GM19372 (cell line): ENCODE data around the gene WNT9A.

Experiments used
- ATAC-seq: cut with Tn5 transposase; IDR thresholded peaks from one replicate; pipeline ENCODE4 v1.9.1; 2021; ENCODE audit warnings: mild to moderate bottlenecking, low read depth, moderate library complexity; ENCODE audit not compliant: unreplicated experiment

Gene WNT9A

DNA sequence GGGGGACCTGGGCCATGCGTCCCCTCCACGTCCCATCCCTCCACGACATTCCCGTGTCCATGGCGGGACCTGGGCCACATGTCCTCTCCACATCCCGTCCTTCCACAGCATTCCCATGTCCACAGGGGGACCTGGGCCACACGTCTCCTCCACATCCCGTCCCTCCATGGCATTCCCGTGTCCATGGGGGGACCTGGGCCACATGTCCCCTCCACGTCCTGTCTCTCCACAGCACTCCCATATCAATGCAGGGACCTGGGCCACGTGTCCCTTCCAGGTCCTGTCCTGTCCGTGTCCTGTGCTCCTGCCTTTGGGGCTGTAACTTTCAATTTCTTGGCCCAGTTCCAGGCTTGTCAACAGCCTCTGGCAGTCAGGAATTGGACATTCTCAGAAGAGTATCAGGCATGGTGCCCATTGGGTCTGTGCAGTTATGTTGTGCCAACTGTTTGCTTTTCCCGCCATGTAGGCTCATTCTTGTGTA lies 47.1 kb downstream of the WNT9A start:
- ATAC-seq = no peak

DNA sequence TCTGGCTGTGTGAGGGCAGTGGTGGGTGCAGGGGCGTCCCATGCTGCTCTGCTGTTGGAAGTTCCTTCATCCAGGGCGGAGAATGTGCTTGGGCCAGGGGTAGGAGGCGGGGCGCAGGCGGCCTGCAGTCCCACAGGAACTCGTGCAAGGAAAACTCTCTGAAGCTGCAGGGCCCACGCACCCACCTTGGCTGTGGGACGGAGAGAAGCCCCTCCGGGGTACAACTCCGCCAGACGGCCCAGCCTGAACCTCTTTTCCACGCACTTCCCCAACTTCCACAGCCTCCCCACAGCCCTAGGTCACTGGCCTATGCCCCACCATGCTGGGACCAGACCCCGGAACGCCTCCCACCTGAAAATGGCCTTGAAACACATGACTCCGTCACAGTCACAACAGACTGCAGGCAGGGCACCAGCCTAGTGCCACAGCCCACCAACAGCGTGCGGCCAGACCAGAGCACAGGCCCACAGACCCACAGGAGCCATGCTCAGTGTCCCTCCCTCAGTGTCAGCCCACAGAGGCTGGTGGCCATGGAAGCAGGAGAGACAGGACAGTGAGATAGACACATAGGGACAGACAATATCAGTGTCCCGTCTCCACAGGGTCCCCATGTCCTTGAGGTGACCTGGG lies 47.8 kb downstream of the WNT9A start:
- ATAC-seq = no peak

DNA sequence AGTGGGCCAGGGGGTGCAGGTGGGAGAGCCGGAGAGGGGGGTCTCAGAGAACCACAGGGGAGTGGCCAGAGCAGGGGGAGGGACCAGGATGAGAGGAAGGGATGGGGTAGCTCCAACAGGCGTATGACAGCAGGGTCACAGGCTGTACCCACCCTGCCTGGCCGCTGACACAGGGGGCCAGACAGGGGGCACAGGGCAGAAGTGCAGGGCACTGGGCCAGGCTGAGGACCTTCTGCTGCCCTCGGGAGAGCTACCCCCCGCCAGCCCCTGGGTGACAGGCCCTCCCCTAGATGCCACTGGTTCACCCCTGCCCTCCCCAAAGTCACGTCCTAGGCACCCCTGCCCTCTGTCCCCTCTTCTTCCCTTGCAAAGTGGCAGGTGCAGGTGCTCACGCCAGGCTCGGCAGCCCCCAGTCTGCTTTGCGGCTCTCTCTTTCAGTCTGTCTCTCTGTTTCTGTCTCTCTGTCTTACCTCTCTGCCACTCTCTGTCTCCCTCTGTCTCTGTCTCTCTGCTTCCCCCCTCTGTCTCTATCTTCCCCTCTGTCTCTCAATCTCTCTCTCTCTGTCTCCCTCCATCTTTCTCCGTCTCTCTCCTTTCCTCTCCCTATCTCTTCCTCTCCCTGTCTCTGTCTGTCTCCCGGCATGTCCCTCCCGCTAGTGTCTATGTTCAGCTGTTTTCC lies 48.5 kb downstream of the WNT9A start:
- no peak for ATAC-seq

GRCh38 chr1:227898502-227899140 lies 49.1 kb downstream of the WNT9A start:
- ATAC-seq = no peak

GRCh38 chr1:227897704-227898438 lies 49.9 kb downstream of the WNT9A start:
- no peak for ATAC-seq

GRCh38 chr1:227896710-227897655 lies 50.7 kb downstream of the WNT9A start:
- ATAC-seq = no peak

DNA sequence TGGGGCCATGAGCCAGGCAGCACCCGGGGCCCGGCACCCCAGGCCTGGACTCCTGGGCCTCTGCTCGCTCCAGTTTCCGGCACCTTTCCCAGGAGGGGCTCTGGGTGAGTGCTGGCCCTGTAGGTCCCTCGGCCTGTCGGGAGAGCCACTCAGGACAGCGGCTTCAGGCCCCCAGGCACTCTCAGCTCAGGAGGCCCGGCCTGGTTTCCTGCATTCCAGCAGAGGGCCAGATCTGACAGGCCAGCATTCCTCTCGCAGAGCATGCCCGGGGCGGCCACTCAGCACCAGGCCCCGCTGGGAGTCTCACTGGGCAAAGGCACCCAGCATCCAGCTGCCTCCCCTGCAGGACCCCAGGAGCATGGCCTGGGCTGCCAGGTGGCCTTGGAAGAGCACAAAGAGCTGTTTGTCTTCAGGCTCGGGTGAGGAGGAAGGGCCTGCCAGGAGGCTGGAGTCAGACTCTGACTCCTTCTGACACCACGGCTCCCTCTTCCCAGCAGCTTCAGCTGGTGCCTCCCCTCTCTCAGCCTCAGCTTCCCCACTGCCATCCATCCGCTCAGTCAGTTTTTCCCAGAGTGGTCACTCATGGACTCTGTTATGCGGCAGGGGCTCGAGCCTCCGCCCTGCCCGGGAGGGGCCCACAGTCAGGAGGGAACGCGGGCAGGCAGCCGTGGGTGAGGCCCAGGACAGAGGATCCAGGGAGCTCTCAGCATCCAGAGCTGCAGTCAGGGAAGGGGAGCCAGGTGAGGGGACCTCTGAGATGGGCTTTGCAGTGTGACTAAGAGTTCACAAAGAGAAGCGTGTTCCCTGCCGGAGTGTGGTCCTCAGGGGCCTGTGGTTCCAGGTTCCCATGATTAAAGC lies 51.7 kb downstream of the WNT9A start:
- ATAC-seq = no peak

GRCh38 chr1:227894831-227895451 lies 52.8 kb downstream of the WNT9A start:
- ATAC-seq = no peak

- no peak for ATAC-seq
Observed at GRCh38 chr1:227893949-227894721, 53.6 kb downstream of the WNT9A start.

DNA sequence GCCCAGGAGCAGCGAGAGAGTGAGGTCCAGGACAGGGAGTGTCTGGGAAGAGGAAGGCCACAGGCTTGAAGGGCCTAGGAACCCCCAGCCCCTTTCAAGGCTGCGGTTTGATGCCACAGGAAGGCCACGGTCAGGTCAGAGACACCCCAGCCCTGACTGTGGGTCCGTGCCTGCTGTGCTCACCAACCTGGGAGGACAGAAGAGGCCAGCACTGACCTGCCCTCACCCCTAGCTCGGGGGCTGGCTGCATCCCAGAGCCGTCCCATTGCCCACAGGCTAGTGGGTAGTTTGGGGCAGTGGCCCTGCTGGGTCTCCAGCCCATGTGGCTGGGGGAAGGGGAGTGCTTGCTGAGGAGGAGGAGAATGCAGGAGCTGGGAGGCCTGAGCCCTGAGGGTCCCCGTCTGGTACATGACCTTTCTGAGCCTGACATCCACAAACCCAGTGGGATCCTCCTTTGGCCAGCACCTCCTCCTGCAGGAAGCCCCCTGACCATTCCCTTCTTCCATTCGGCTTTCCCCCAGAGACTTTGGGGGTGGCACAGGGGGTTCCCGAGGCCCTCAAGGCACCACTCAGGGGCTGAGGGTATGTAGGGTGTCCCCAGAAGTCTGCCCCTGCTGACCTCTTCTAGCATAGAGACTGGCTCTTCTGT lies 54.3 kb downstream of the WNT9A start:
- ATAC-seq = no peak

GRCh38 chr1:227892489-227893299 lies 55.0 kb downstream of the WNT9A start:
- no peak for ATAC-seq

DNA sequence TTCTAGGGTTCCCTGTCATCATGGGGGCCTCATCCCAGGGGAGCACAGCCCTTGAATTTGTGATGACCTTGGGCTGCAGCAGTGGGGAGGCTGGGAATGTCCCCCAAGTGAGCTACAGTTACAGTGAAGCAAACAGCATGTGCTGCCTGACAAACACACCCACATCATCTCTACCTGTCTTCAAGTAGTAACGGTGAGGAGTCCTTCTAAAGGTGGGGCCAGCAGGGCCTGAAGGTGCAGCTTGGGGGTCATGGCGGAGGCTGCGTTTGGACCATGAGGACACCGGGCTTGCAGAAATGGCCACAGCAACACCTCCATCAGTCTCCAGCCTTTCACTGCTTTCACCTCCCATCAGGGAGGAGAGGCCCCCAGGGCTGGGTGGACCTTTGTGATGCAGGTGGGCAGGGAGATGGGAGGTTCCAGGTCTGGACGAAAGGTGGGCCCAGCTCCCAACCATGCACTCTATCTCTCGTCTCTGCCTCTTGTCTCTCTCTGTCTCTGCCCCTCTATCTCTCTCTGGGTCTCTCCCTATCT lies 55.7 kb downstream of the WNT9A start:
- no peak for ATAC-seq

GRCh38 chr1:227891223-227891954 lies 56.3 kb downstream of the WNT9A start:
- no peak for ATAC-seq

DNA sequence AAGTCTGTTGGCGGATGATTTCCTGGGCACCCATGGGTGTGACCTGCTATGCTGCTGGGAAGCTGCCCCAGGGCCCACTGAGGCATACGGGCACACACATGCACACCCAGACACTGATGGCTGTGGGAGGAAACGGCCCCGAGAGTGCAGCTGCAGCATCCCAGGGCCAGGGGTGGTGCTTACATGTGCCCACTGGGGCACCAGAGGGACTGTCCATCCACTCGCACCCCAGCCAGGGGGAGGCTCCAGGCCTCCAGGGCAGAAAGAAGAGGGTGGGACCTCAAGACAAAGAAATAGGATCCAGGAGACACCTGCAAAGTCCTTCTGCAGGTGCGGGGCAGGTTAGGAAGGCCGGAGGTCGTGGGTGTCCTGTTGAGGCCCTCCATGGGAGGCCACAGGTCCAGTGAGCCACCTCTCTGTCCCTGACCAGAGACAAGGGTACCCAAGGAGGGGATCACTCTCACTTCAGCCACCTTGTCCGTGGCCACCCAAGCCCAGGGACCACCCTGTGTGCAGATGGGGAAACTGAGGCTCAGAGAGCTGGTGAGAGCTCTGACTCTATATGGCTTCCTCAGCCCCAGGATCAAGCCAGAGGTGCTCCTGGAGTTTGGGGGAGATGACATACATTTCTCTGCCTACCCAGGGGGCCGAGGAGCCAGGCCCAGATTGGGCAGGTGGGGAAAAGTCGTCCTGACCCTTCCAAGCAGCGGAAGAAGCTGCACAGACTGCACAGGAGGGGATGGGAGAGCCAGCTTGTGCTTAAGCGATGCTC lies 57.1 kb downstream of the WNT9A start:
- no peak for ATAC-seq

DNA sequence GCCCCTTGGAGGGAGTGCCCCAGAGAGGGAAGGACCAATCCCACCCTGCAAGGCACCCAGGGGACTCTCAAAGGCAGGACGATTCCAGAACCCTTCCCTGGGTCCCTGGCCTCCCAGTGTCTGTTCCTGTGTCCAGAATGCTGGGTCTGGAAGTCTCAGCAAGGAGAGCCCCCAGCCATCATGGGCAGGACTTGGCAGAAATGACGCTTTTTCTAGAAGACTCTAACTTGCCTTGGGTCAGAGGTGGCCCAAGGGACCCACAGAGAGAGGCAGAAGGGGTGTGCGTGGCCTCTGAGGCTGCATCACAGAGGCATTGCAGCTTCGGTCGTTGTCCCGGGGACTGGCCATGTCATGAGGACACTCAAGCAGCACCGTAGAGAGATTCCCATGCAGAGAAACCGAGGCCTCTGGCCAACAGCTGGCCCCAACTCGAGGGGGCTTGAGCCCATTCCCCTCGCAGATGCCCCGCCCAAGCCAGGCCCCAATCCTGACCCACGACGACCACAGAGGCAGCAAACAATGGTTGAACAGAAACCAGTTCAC lies 57.8 kb downstream of the WNT9A start:
- no peak for ATAC-seq
